Measurements from ENCODE around the gene S100B. TPM values are rescaled to one million over a fixed set of nuclear protein-coding genes. Genes with fewer than 3 reads are reported as not detected.
"Not testable (repeated sequence)": the region's sequence is repeated elsewhere in the genome, so short reads cannot be mapped to it uniquely, and the experiment has no call there.

Gene S100B
- 1 to 10 TPM; 2.1 to 4.7 (median 4.3) TPM for polyA plus RNA-seq (ENCODE audit: insufficient read length in 4 of 4)

DNA sequence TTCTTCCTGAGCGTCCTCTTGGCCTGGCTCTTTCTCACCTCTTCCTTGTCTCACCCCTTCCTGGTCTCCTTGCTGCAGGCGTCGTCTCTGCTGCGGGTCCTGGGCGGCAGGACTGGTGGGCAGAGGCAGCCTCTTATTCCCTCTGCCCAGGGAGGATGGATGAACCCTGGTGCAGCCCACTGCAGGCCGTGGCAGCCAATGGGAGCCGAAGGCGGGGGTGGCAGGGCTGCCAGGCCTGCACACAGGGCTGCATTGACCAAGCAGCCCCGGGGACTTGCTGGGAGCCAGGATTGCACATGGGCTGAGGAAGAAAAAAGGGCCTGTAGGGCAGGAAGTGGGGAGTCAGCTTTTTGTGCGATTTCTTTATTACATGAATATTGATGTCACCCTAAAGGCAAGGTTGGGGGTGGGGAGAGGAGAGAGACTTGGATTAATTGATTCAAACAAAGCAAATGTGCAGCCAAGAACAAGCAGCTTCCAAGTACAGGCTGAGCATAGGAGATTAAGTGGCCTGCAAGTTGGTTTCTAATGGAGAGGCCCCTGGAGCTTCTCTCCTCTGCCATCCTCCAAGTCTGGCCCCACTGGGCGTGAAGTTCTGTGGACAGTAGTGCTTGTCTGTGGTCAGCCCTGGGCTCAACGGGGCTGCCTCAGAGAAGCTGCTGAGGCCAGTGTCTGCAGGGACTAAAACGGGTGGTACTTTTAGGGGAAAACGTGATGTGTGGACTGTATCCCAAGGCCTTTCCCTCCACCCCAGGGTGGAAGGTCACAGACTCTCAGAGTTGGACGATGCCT lies at the start of gene S100B:
Gene S100B, minus strand, starts transcription at position 108 of the 792 bp plus-strand sequence. CDS start 2,667 bp downstream, outside the sequence.
- peak in 1 of 4 donors; percentile 13 for DNase-seq (ENCODE audit: low read depth in 4 of 4, low spot score in 2 of 4)

DNA sequence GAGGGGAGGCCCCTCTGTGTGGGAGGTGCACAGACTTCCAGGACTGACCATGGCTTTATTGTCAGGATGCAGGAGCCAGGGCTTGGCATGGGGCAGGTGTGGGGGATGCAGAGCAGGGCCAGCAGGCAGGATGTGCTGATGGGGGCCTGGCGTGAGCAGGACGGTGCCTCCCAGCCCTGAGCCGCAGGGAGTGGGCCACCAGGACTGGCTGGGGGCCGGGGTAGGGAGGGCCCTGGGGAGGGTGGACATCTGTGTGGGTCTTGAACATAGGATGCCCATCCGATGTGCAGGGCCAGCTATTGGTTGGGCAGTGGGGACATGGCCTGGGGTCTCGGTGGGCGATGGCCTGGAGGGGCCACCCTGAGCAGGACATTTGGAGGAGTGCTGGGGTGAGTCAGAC lies 46.2 kb upstream of the S100B start:
- DNase-seq (ENCODE audit: low read depth in 4 of 4, low spot score in 2 of 4) = no peak

DNA sequence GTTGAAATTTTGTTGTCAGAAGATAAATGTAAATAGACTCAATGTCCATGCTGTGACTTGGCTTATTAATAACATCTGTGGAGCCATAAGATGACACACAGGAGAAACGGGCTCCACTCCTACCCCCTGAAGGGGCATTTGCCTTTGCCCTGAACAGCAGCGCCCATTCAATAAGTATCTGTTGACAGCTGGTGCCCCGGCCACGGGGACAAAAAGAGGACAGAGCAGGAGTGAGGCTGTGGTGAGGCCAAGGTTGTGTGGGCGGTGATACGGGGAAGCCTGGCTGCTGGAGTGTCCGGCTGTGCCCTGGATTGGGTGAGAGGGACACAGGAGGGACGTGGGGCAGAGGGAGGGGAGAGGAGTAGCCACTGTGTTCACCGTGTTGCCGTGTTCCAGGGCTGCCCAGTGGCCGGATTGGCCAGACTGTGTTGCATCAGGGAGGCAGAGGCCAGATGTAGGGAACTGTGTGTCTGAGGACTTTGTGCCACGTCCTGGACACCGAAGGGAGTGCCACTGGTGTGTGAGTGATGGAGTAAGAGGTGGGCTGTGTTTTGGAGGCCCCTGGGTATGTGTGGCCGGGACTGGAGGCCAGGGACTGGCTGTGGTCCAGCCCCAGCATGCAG lies 45.7 kb upstream of the S100B start:
- DNase-seq (ENCODE audit: low read depth in 4 of 4, low spot score in 2 of 4) = no peak

DNA sequence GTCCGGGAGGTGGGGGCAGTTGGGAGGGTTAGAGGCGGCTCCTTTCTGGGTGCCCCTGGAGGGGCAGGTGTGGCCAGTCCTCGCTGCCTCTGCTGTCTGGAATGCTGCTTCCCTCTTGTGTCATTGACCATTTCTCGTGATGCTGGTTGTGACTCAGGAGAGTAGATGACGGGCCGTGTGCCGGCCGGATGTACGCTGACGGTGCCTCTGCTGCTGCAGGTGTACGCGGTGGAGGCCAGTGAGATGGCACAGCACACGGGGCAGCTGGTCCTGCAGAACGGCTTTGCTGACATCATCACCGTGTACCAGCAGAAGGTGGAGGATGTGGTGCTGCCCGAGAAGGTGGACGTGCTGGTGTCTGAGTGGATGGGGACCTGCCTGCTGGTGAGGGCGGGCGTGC lies 44.5 kb upstream of the S100B start:
- no peak for DNase-seq (ENCODE audit: low read depth in 4 of 4, low spot score in 2 of 4)

DNA sequence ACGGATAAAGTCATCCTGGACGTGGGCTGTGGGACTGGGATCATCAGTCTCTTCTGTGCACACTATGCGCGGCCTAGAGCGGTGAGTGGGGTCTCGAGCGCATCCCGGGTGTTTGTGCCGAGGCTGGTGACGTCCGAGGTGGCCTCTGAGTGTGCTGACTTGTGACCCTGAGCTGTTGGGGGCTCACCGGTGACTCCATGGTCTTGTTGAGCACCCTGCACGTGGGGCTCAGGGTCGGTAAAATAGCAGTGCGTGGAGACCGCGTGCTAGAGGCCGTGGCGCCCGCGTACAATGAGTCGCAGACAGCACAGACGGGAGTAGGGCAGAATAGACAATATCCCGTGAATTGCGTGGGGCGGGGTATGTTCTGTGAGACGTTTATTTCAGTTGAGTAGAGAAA lies 43.7 kb upstream of the S100B start:
- DNase-seq (ENCODE audit: low read depth in 4 of 4, low spot score in 2 of 4) = no peak

DNA sequence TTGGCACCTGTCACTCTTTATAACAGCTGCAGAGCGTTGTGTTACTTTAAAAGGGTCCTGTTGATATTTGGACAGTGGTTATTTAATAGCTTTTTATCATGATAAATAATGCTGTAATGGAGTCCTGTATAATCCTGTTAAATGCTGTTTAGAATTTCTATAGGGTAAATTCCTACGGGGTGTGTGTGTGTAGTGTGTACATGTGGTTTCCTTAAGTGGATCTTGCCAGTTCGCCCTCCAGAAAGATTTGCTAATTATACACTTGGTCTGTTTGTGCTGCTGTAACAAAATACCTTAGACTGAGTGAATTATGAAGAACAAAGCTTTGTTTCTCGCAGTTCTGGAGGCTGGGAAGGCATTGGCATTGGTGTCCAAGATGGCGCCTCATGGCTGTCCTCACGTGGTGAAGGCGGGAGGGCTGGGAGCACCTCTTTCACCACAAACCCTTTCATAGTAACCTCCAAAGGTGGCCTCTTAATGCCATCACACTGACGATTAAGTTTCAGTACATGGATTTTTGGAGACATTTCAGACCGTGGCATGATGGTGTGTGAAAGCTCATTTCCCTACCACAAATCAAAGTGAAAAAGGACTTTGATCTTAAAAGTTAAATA lies 41.8 kb upstream of the S100B start:
- no peak for DNase-seq (ENCODE audit: low read depth in 4 of 4, low spot score in 2 of 4)

DNA sequence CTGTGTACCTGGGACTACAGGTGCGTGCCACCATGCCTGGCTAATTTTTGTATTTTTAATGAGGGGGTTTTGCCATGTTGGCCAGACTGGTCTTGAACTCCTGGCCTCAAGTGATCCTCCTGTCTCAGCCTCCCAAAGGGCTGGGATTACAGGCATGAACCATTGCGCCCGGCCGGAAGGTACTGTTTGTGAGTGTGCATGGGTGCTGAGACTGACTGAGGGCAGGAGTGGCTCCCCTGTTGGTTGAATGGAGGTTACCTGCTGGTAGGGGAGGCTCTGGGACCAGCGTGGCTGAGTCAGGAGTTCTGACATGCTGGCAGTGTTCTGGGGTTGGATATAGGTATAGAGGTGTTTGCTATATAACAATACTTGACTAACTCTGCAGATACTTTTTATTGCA lies 41.0 kb upstream of the S100B start:
- no peak for DNase-seq (ENCODE audit: low read depth in 4 of 4, low spot score in 2 of 4)

DNA sequence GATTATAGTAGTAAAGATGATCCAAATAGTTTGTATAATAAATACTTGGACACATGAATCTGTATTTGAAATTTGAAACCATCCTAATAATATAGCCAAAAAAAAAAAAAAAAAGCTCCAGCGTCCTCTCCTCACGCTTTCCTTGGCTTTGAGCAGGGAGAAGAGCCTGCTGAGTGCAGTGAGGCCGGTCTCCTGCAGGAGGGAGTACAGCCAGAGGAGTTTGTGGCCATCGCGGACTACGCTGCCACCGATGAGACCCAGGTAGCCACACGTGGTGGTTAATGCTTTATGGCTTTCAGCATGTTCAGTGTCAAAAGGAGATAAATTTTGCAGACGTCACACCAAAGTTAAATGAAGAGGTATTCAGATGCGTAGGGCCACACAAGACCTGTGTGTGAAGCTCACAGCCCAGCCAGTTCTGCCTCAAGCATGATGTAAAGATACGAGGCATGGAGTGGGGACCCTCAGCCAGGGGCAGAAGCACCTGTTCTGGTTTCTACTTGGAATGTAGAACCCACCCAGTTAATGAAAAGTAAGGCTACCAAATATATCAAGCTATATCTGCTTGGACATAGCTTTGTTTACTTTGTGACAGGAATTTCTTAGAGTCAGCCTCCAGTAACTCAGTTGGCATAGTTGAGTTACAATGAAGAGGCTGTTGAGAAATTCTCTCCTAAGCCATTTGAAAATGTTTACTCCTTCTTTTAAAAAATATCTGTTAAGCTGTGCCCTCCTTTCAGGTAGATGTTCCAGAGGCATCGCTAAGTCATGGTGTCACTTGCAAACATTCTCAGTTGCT lies 38.7 kb upstream of the S100B start:
- no peak for DNase-seq (ENCODE audit: low read depth in 4 of 4, low spot score in 2 of 4)

DNA sequence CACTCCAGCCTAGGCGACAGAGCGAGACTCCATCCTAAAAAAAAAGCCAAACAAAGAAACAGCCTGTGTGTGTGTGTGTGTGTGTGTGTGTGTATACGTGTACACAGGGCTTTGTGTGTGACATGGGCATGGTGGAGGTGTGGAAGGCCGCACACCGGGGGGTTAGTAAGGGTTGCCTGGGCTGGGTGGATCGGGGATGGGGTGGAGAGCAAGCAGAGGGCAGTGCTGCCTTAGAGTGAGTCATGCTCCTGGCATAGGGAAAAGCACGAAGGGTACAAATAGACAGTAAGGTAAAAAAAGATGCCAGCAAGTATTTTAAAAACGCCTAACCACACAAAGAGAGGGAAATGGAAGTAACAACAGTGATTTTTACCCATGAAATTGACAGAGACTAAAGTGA lies 36.8 kb upstream of the S100B start:
- DNase-seq (ENCODE audit: low read depth in 4 of 4, low spot score in 2 of 4) = no peak

DNA sequence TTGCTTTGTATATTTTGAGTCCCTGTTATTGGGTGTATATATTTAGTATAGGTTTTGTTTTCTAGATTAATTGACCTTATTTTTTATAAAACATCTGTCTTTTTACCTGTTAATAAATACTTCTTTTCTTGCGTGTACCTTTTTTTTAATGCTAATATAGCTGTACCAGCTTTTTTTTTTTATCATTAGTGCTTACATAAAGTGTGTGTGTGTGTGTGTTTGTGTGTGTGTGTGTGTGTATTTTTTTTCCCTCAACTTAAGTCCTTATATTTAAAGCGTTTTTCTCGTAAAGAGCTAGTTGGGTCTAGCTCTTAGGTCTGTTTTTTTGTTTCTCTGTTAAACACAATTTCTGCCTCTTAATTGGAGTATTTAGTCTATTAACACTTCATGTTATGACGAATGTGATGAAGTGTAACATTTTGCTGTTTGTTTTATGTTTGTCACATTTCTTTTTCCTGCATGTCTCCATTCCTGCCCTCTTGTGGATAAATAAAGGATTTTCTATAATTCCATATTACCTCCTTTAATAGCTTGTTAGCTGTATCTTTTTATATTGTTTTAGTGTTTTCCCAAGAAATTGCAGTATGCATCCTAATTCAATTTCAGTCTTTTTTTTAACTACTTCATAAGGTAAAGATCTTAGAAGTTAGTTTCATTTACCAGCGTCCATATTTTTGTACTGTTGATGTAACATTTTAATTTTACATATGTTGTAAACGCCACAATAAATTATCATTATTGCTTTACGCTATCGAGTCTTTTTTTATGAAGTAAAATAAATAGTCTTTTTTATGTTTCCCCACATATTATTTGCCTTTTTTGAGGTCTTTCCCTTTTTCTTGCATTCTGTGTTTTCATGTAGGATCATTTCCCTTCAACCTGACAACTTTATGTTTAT lies 34.9 kb upstream of the S100B start:
- DNase-seq (ENCODE audit: low read depth in 4 of 4, low spot score in 2 of 4) = no peak

DNA sequence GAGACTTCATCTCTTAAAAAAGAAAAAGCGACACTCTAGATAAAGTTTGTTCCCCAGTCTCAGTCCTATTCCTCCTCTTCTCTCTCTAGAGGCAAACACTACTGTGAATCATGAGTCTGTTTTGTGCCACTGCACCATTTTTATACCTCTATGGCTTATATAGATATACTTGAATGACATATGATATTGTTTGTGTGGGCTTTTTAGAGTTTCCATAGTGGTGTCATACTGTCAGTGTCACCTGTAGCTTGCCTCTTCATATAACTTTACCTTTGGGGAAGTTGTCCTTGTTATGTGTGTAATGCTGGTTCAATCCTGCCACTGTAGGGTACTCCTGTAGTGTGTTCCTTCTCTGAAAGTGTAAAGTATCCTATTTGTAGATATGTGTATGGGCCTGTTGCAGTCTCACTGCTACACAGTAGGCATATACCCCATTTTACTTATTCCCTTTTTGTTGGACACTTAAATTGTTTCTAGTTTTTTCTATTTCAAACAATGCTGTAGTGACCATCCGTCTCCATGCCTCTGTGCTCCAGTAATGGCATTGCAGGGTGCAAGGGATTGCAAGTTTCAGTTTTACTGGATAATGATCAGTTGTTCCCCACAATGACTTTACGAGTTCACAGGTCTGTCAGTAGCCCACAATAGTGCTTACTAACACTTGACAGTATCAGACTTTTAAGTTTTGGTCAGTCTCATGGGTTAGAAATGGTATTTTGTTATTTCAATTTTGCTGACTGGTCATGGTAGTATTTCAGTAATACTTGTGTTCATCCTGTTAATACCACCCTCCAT lies 33.3 kb upstream of the S100B start:
- no peak for DNase-seq (ENCODE audit: low read depth in 4 of 4, low spot score in 2 of 4)

DNA sequence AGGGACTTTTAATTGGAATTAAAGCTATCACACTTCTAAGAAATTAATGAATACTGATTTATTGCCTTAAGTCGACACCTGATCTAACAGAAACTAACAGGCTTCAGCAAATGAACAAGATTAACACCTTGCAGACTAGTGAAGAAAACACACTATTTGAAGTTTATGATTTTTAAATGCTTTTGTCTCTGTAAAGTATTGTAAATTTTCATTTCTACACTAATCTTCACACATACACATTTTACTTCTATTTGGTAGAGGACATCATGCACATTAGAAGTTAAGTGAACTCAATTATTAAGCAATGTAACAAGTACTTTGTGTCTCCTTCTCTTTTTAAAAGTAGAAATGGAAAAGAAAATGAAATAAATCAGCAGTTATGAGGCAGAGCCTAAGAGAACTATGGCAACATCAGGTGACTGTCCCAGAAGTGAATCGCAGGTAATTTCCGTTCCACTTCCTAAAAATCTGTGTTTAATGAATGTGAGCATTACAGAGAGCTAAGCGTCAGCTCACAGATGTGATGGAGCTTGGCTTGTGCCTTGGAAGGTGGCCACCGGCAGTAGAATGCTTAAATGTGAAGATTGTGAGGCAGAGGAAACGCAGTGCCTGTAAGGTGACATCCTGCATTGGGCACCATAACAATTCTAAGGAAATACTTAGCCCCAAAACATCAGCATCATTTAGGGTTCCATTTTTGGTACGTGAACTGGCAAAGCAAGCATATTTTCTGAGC lies 31.8 kb upstream of the S100B start:
- no peak for DNase-seq (ENCODE audit: low read depth in 4 of 4, low spot score in 2 of 4)

DNA sequence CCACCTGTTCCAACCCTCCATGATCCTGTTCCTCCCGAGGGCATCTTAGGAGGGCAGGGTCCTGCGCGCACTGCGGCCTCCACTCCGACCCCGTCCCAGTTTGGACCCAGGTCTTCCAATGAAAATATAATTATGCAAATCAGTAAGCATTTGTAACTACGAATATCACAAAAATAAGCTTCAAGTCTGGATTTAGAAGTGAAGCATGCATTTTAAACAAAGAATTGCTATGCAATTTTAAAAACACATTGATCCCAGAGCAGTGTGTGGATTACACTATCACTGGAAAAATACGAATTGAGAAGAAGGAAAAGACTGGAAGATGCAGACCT lies 31.3 kb upstream of the S100B start:
- no peak for DNase-seq (ENCODE audit: low read depth in 4 of 4, low spot score in 2 of 4)

DNA sequence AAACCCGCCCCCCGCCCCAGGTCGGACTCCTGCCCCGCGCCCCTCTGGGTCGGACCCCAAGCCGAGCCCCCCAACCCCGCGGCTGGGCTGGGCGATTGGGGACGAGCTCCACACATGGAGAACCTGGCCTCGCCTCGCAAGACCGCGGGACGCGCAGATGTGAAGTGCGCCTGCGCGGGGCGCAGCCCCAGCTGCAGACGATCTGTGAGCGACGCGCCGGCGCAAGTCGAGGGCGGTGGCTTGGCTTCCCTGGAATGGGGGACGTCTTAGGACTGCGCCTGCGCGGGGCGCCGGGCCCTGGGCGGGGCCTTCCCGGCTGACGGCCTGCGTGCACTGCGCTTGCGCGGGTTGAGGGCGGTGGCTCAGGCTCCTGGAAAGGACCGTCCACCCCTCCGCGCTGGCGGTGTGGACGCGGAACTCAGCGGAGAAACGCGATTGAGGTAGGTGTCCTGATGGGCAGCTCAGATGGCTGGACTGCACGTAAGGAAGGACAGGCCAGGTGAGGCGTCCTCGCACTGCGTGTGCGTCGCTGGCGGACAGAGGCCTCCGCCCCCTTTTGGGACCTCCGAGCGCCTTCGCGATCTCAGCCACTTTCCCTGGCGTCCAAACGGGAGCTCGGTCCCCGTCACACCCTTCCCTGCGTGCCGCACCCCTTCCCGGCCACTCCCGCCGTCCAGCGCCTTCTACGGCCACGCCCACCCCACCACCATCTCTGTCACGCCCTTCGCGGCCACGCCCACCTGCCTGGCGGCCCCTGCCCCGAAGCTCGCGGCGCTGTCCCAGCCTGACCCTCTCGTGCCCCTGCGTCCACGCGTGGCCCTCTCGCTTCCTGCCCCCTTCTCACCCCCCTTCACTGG lies 30.7 kb upstream of the S100B start, which contains the start of gene PRMT2:
Gene PRMT2, plus strand, starts transcription at position 351 of the 857 bp plus-strand sequence. CDS start 1,278 bp downstream, outside the sequence.
- peak; percentile 91 to 95 (median 94) for DNase-seq (ENCODE audit: low read depth in 4 of 4, low spot score in 2 of 4)

DNA sequence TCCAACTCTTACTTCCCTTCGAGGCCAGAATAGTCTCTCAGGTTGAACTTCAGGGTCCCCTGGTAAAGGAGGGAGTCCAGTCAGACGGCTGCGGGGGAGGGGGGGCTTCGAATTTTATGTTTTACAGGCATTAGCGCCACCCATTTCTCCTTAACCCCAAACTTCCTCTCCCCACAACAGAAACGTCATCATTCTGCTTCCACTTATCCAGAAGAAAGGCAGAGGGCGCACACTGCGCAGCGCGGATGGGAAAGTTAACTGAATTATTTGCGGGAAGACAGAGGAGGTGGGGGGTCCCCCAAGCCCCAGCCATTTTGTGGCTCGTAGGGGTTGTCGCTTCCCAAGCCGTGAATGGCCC lies 30.1 kb upstream of the S100B start:
- DNase-seq (ENCODE audit: low read depth in 4 of 4, low spot score in 2 of 4) = peak; percentile 64 to 83 (median 79)

DNA sequence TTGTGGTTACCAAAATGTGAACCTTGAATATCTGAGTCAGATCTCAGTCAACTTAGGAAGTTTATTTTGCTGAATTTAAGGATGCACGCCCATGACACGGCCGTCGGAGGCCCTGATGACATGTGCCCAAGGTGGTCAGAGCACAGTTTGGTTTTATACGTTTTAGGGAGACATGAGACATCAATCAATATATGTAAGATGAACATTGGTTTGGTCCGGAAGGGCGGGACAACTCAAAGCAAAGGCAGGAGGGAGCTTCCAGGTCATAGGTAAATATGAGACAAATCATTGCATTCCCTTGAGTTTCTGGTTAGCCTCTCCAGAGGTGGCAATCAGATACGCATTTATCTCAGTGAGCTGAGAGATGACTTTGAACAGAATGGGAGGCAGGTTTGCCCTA lies 29.5 kb upstream of the S100B start:
- DNase-seq (ENCODE audit: low read depth in 4 of 4, low spot score in 2 of 4) = no peak

DNA sequence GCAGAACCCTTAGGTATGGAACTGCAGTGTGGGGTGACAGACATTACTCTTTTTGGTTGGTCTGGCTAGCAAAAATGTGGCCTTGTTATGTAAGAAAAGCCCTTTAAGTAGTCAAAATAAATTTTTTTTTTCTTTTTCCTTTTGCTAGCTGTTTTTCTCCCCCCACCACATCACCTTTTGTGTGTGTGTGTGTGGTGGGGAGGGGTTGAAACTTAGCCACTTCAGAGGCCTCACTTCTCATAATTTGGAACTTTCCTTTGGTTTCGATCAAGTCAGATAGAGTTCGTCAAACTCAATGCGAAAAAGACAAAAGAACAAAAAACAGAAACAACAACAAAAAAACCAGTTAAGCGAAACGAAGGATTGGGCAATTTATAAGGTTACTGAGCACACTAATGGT lies 28.7 kb upstream of the S100B start:
- DNase-seq (ENCODE audit: low read depth in 4 of 4, low spot score in 2 of 4) = no peak

DNA sequence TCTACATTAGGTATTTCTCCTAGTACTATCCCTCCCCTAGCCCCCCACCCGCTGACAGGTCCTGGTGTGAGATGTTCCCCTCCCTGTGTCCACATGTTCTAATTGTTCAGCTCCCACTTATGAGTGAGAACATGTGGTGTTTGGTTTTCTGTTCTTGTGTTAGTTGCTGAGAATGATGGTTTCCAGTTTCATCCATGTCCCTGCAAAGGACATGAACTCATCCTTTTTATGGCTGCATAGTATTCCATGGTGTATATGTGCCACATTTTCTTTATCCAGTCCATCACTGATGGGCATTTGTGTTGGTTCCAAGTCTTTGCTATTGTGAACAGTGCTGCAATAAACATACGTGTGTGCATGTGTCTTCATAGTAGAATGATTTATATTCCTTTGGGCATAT lies 26.0 kb upstream of the S100B start:
- DNase-seq (ENCODE audit: low read depth in 4 of 4, low spot score in 2 of 4) = not testable (repeated sequence)

All from left renal cortex interstitium (tissue), 4 donors.